Neural cell (in vitro differentiated cells): ENCODE results near the gene PBX1. TPM values are rescaled to one million over a fixed set of nuclear protein-coding genes. Genes with fewer than 3 reads are reported as not detected.
A peak's percentile ranks its signal among the peaks of the same experiment; 100 is the strongest.

Experiments
- H2AFZ ChIP-seq: fragments of 200-600, 300-800 bp; sonication (generic), shearing (Covaris generic); 2 replicates; pipeline ENCODE4 v1.6.0; 2014; ENCODE audit warnings: low read depth, mild to moderate bottlenecking, antibody characterized with exemption, low read length, moderate library complexity
- H3F3A ChIP-seq: fragments of 200-600 bp; shearing (Covaris generic); 2 replicates; pipeline ENCODE4 v1.6.1; 2016; ENCODE audit warnings: mild to moderate bottlenecking, moderate library complexity, mixed read lengths, antibody characterized with exemption, low read length; ENCODE audit not compliant: insufficient read depth, poor library complexity, severe bottlenecking
- H3K27ac ChIP-seq: fragments of 200-600, 300-800 bp; sonication (generic), shearing (Covaris generic); 2 replicates; pipeline ENCODE4 v1.5.1; 2014; ENCODE audit warnings: mild to moderate bottlenecking, low read length, moderate library complexity
- H3K27me3 ChIP-seq: fragments of 300-800, 200-600 bp; sonication (generic), shearing (Covaris generic); 2 replicates; pipeline ENCODE4 v1.6.0; 2014; ENCODE audit warnings: mild to moderate bottlenecking, low read depth, low read length, moderate library complexity; ENCODE audit not compliant: insufficient read depth
- H3K36me3 ChIP-seq: fragments of 300-800, 200-600 bp; sonication (generic), shearing (Covaris generic); 2 replicates; pipeline ENCODE4 v1.5.1; 2014; ENCODE audit warnings: mild to moderate bottlenecking, antibody characterized with exemption, low read length, moderate library complexity; ENCODE audit not compliant: insufficient read depth
- H3K4me2 ChIP-seq: fragments of 300-800, 200-600 bp; sonication (generic), shearing (Covaris generic); 2 replicates; pipeline ENCODE4 v1.6.0; 2014; ENCODE audit warnings: mild to moderate bottlenecking, low read length
- H3K4me3 ChIP-seq: fragments of 300-800, 200-600 bp; sonication (generic), shearing (Covaris generic); 2 replicates; pipeline ENCODE4 v1.5.1; 2014; ENCODE audit warnings: mild to moderate bottlenecking, low read length, moderate library complexity
- H3K79me2 ChIP-seq: fragments of 200-600 bp; shearing (Covaris generic); replicated peaks from 2 replicates; pipeline ENCODE4 v1.6.0; 2014; ENCODE audit warnings: mild to moderate bottlenecking, low read length, moderate library complexity; ENCODE audit not compliant: insufficient read depth
- H3K9ac ChIP-seq: fragments of 300-800, 200-600 bp; sonication (generic), shearing (Covaris generic); 2 replicates; pipeline ENCODE4 v1.6.1; 2016; ENCODE audit warnings: mild to moderate bottlenecking, low read length, mixed read lengths
- H3K9me2 ChIP-seq: fragments of 200-600 bp; shearing (Covaris generic); 2 replicates; pipeline ENCODE4 v1.6.1; 2016; ENCODE audit warnings: mild to moderate bottlenecking, low read length, mixed read lengths; ENCODE audit not compliant: insufficient read depth
- H3K9me3 ChIP-seq: fragments of 200-600, 300-800 bp; sonication (generic), shearing (Covaris generic); 2 replicates; pipeline ENCODE4 v1.6.1; 2016; ENCODE audit warnings: mild to moderate bottlenecking, mixed run types, low read length, moderate library complexity, mixed read lengths
- H4K20me1 ChIP-seq: fragments of 200-600 bp; shearing (Covaris generic); 2 replicates; pipeline ENCODE4 v1.6.1; 2016; ENCODE audit warnings: mild to moderate bottlenecking, mixed run types; ENCODE audit not compliant: insufficient read depth
- EP300 ChIP-seq: fragments of 450-650 bp; conservative IDR thresholded peaks from 2 replicates; pipeline ENCODE4 v1.6.1; 2014; ENCODE audit warnings: antibody characterized with exemption, mild to moderate bottlenecking, moderate library complexity; ENCODE audit not compliant: poor library complexity, severe bottlenecking
- EZH2 ChIP-seq: fragments of 200-600, 300-800 bp; shearing (Covaris generic), sonication (generic); IDR thresholded peaks from 2 replicates; pipeline ENCODE4 v1.6.1; 2014; ENCODE audit warnings: antibody characterized with exemption, low read length, borderline replicate concordance, mild to moderate bottlenecking; ENCODE audit not compliant: insufficient read depth, poor library complexity, severe bottlenecking
- MXI1 ChIP-seq: fragments of 450-650 bp; conservative IDR thresholded peaks from 2 replicates; pipeline ENCODE4 v1.6.1; 2014; ENCODE audit warnings: antibody characterized with exemption, mild to moderate bottlenecking; ENCODE audit not compliant: poor library complexity, severe bottlenecking
- POLR2AphosphoS5 ChIP-seq: IDR thresholded peaks from 2 replicates; pipeline ENCODE4 v1.6.1; 2012
- RAD21 ChIP-seq: fragments of 450-650 bp; conservative IDR thresholded peaks from 2 replicates; pipeline ENCODE4 v1.6.1; 2014; ENCODE audit warnings: antibody characterized with exemption, mild to moderate bottlenecking, moderate library complexity
- SMC3 ChIP-seq: fragments of 450-650 bp; conservative IDR thresholded peaks from 2 replicates; pipeline ENCODE4 v1.6.1; 2014; ENCODE audit warnings: antibody characterized with exemption, mild to moderate bottlenecking, moderate library complexity; ENCODE audit not compliant: poor library complexity
- TAF1 ChIP-seq: IDR thresholded peaks from 2 replicates; pipeline ENCODE4 v1.6.1; 2012; ENCODE audit warnings: low read depth
- polyA plus RNA-seq: library from polyadenylated mRNA; depleted of rRNA; stranded (reverse); fragments of >200 nt; gene quantifications from 2 replicates; pipeline ENCODE4 v1.2.3, GENCODE V29; 2014
- TF ChIP-seq, protein P1 (sequence below): fragments of 450-650 bp; IDR thresholded peaks from 2 replicates; pipeline ENCODE4 v1.5.1; 2014; ENCODE audit warnings: antibody characterized with exemption, mild to moderate bottlenecking, moderate library complexity; ENCODE audit not compliant: poor library complexity, severe bottlenecking
- TF ChIP-seq, protein P2 (sequence below): IDR thresholded peaks from 2 replicates; pipeline ENCODE4 v1.6.1; 2012; ENCODE audit warnings: borderline replicate concordance

Gene PBX1
- polyA plus RNA-seq, 1 donor from 2014 or later: 42.4 TPM

DNA sequence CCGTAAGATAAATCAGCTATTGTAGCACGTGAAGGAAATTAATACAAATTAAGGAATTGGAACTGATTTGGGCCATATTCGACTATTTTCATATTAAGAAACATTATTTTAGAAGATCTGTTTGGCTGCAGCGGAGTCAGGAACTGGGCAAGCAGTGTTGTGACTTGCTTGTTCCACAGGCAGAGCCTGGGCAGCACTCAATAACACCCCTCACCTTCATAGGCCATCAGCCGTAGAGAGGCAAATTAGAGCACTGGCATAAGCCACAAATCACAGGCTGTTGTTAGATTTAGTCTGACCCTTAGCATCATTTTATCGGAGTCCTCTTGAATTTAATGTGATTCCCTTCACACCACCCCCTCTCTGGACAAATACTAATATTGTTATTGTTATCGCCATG, 72.8 kb downstream of the PBX1 start:
- H3K27me3 ChIP-seq: no peaks in the 10 kb centered on the region
- H3K4me2 ChIP-seq: no peak overlapping the region
- peaks cover 84% of the 10 kb centered on the region for H3K79me2 ChIP-seq
- H2AFZ ChIP-seq: no peak overlapping the region
- TF ChIP-seq, protein P1, sequence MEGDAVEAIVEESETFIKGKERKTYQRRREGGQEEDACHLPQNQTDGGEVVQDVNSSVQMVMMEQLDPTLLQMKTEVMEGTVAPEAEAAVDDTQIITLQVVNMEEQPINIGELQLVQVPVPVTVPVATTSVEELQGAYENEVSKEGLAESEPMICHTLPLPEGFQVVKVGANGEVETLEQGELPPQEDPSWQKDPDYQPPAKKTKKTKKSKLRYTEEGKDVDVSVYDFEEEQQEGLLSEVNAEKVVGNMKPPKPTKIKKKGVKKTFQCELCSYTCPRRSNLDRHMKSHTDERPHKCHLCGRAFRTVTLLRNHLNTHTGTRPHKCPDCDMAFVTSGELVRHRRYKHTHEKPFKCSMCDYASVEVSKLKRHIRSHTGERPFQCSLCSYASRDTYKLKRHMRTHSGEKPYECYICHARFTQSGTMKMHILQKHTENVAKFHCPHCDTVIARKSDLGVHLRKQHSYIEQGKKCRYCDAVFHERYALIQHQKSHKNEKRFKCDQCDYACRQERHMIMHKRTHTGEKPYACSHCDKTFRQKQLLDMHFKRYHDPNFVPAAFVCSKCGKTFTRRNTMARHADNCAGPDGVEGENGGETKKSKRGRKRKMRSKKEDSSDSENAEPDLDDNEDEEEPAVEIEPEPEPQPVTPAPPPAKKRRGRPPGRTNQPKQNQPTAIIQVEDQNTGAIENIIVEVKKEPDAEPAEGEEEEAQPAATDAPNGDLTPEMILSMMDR: no peak
- no peak for TF ChIP-seq TAF1
- TF ChIP-seq SMC3: no peak
- TF ChIP-seq, protein P2, sequence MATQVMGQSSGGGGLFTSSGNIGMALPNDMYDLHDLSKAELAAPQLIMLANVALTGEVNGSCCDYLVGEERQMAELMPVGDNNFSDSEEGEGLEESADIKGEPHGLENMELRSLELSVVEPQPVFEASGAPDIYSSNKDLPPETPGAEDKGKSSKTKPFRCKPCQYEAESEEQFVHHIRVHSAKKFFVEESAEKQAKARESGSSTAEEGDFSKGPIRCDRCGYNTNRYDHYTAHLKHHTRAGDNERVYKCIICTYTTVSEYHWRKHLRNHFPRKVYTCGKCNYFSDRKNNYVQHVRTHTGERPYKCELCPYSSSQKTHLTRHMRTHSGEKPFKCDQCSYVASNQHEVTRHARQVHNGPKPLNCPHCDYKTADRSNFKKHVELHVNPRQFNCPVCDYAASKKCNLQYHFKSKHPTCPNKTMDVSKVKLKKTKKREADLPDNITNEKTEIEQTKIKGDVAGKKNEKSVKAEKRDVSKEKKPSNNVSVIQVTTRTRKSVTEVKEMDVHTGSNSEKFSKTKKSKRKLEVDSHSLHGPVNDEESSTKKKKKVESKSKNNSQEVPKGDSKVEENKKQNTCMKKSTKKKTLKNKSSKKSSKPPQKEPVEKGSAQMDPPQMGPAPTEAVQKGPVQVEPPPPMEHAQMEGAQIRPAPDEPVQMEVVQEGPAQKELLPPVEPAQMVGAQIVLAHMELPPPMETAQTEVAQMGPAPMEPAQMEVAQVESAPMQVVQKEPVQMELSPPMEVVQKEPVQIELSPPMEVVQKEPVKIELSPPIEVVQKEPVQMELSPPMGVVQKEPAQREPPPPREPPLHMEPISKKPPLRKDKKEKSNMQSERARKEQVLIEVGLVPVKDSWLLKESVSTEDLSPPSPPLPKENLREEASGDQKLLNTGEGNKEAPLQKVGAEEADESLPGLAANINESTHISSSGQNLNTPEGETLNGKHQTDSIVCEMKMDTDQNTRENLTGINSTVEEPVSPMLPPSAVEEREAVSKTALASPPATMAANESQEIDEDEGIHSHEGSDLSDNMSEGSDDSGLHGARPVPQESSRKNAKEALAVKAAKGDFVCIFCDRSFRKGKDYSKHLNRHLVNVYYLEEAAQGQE: no peak
- no peak for TF ChIP-seq MXI1
- no peak for TF ChIP-seq EP300
- no peak for TF ChIP-seq EZH2
- no peak for TF ChIP-seq RAD21
- TF ChIP-seq POLR2AphosphoS5: no peak
- peak overlapping the region; percentile 43 for H3K27ac ChIP-seq
- H3K9me3 ChIP-seq: no peaks in the 10 kb centered on the region
- H3K4me3 ChIP-seq: no peak overlapping the region
- no peaks in the 10 kb centered on the region for H3K9me2 ChIP-seq
- no peak overlapping the region for H3K9ac ChIP-seq
- H3F3A ChIP-seq: no peaks in the 10 kb centered on the region
- H4K20me1 ChIP-seq: no peaks in the 10 kb centered on the region
- H3K36me3 ChIP-seq: no peaks in the 10 kb centered on the region

DNA sequence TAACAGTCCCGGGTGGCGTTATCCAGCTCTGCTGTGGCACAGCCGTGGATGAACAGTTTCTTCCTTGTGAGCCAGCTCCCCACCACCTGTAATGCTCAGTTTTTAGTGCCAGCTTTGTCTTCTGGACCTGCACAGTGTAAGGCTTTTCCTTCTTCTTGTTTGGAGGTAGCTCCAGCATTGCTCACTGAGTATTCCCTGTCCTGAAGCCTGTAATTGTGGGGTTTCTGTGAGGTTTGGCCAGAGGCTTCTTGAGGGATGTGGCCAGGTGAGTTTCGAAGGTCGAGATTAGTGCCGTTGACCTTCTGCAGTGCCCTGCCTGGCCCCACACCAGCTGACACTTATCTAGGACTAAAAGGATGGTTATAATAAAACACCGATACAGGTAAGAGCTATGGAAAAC, 75.0 kb downstream of the PBX1 start:
- no peak overlapping the region for H2AFZ ChIP-seq
- H3K9me2 ChIP-seq: no peaks in the 10 kb centered on the region
- H3K27ac ChIP-seq: peak overlapping the region; percentile 83
- peaks cover 84% of the 10 kb centered on the region for H3K79me2 ChIP-seq
- H3K4me2 ChIP-seq: no peak overlapping the region
- H3K9ac ChIP-seq: no peak overlapping the region
- no peaks in the 10 kb centered on the region for H4K20me1 ChIP-seq
- H3K9me3 ChIP-seq: no peaks in the 10 kb centered on the region
- H3K36me3 ChIP-seq: no peaks in the 10 kb centered on the region
- H3K4me3 ChIP-seq: no peak overlapping the region
- peaks cover 10% of the 10 kb centered on the region for H3F3A ChIP-seq
- no peaks in the 10 kb centered on the region for H3K27me3 ChIP-seq
- no peak for TF ChIP-seq TAF1
- TF ChIP-seq SMC3: no peak
- TF ChIP-seq MXI1: no peak
- no peak for TF ChIP-seq EP300
- TF ChIP-seq, protein P1: no peak
